Endothelial cell of umbilical vein (primary cell): Measurements from ENCODE around the gene ADCY5. TPM values are rescaled to one million over a fixed set of nuclear protein-coding genes. Genes with fewer than 3 reads are reported as not detected.

Experiments used
- BruUV-seq: library from RNA; stranded (reverse); fragments of 400-500 nt; replicated peaks from 2 replicates; lab custom pipeline; 2021; lab: Mats Ljungman, UMichigan
- CTCF ChIA-PET: fragments of 300-600, 350-600 bp; sonication (Branson Sonifier 250); formaldehyde crosslinking; loops from one replicate; lab custom pipeline; 2021; ENCODE audit warnings: antibody characterized with exemption, inconsistent platforms; lab: Charles Lee
- POLR2A ChIA-PET: fragments of 300-600, 350-600 bp; sonication (Branson Sonifier 250); formaldehyde crosslinking; loops from one replicate; lab custom pipeline; 2021; ENCODE audit warnings: antibody characterized with exemption, inconsistent platforms; lab: Charles Lee
- DNase-seq: peaks from one replicate; pipeline ENCODE4 v3.0.0-alpha.2; 2011; ENCODE audit warnings: low read depth, low spot score
- FAIRE-seq: peaks from 2 replicates; lab custom pipeline; 2011; peaks lifted over from hg19 to GRCh38; lab: Jason Lieb, UNC
- H2AFZ ChIP-seq: 2 replicates; pipeline ENCODE4 v1.6.0; 2012; ENCODE audit warnings: low read depth, low read length, control low read depth, inconsistent platforms
- H3K27ac ChIP-seq: 2 replicates; pipeline ENCODE4 v1.5.1; 2011; ENCODE audit warnings: low read depth, mild to moderate bottlenecking, control low read depth, low read length, moderate library complexity; ENCODE audit not compliant: insufficient read depth
- H3K27me3 ChIP-seq, 2 experiments: 2 replicates each; pipeline versions ENCODE4 v1.6.0 to v1.6.1; 2011; ENCODE audit warnings: low read length in 2 of 2, mixed read lengths in 1 of 2; ENCODE audit not compliant: control insufficient read depth in 2 of 2, insufficient read depth in 2 of 2
- H3K36me3 ChIP-seq, 2 experiments: 2 replicates in 1 of 2; 3 replicates in 1 of 2; pipeline ENCODE4 v1.5.1; 2011; ENCODE audit warnings: low read length in 2 of 2, mild to moderate bottlenecking in 1 of 2, moderate library complexity in 1 of 2; ENCODE audit not compliant: control insufficient read depth in 2 of 2, insufficient read depth in 2 of 2; ENCODE audit errors: extremely low read depth in 1 of 2
- H3K4me1 ChIP-seq: 3 replicates; pipeline ENCODE4 v1.5.1; 2011; ENCODE audit warnings: mild to moderate bottlenecking, low read length; ENCODE audit not compliant: control insufficient read depth, insufficient read depth; ENCODE audit errors: extremely low read depth
- H3K4me2 ChIP-seq: 2 replicates; pipeline ENCODE4 v1.6.1; 2011; ENCODE audit warnings: low read length, control low read depth, mixed read lengths; ENCODE audit not compliant: insufficient read depth
- H3K4me3 ChIP-seq, 3 experiments: fragments of 200-600 bp in 1 of 3; sonication (generic), shearing (Covaris generic) in 1 of 3; replicated peaks in 1 of 3; 2 replicates each; pipeline ENCODE4 v1.5.1; 2011 to 2016; ENCODE audit warnings: control low read depth in 3 of 3, low read length in 3 of 3, mild to moderate bottlenecking in 2 of 3, inconsistent platforms in 1 of 3, low read depth in 1 of 3, moderate library complexity in 1 of 3; ENCODE audit not compliant: insufficient read depth in 1 of 3
- H3K79me2 ChIP-seq: 2 replicates; pipeline ENCODE4 v1.6.0; 2012; ENCODE audit warnings: low read length, inconsistent platforms; ENCODE audit not compliant: control insufficient read depth, insufficient read depth
- H3K9ac ChIP-seq: replicated peaks from 2 replicates; pipeline ENCODE3; 2011; ENCODE audit warnings: low read length, control low read depth; ENCODE audit not compliant: insufficient read depth; ENCODE audit errors: extremely low read depth
- H3K9me1 ChIP-seq: replicated peaks from 3 replicates; pipeline ENCODE4 v1.6.0; 2011; ENCODE audit warnings: mild to moderate bottlenecking, low read length; ENCODE audit not compliant: control insufficient read depth, insufficient read depth; ENCODE audit errors: extremely low read depth
- H3K9me3 ChIP-seq: replicated peaks from 2 replicates; pipeline ENCODE4 v1.5.1; 2012; ENCODE audit warnings: low read length, inconsistent platforms; ENCODE audit not compliant: control insufficient read depth, insufficient read depth
- H4K20me1 ChIP-seq: replicated peaks from 2 replicates; pipeline ENCODE3; 2011; ENCODE audit warnings: mild to moderate bottlenecking, low read length; ENCODE audit not compliant: control insufficient read depth, insufficient read depth; ENCODE audit errors: extremely low read depth
- CTCF ChIP-seq, 2 donors: IDR thresholded peaks; 1 replicate in 1 of 2; 2 replicates in 1 of 2; pipeline ENCODE4 v1.5.1; 2011; ENCODE audit warnings: low read length in 2 of 2, mild to moderate bottlenecking in 2 of 2, moderate library complexity in 2 of 2, control low read depth in 1 of 2, inconsistent platforms in 1 of 2, low read depth in 1 of 2; ENCODE audit not compliant: insufficient read depth in 1 of 2; ENCODE audit errors: extremely low read depth in 1 of 2
- EZH2 ChIP-seq: IDR thresholded peaks from 2 replicates; pipeline ENCODE4 v1.6.1; 2012; ENCODE audit warnings: borderline replicate concordance, low read depth, mild to moderate bottlenecking, moderate library complexity, low read length, inconsistent platforms; ENCODE audit not compliant: severe bottlenecking
- FOS ChIP-seq: IDR thresholded peaks from 2 replicates; pipeline ENCODE4 v1.6.1; 2011; ENCODE audit warnings: mild to moderate bottlenecking, low read length, moderate library complexity, borderline replicate concordance; ENCODE audit not compliant: insufficient read depth
- GATA2 ChIP-seq: IDR thresholded peaks from 2 replicates; pipeline ENCODE4 v1.7.0; 2011; ENCODE audit warnings: low read depth, mild to moderate bottlenecking, moderate library complexity, mixed read lengths, low read length; ENCODE audit not compliant: insufficient read length, insufficient read depth
- JUN ChIP-seq: IDR thresholded peaks from 2 replicates; pipeline ENCODE4 v1.6.1; 2011; ENCODE audit warnings: borderline replicate concordance, low read depth; ENCODE audit not compliant: insufficient read length, insufficient read depth
- MAX ChIP-seq: IDR thresholded peaks from 2 replicates; pipeline ENCODE4 v1.6.1; 2011; ENCODE audit not compliant: insufficient read depth, insufficient read length
- MYC ChIP-seq: IDR thresholded peaks from one replicate; pipeline ENCODE4 v1.6.1; 2011; ENCODE audit warnings: mild to moderate bottlenecking, low read depth, low read length
- POLR2A ChIP-seq: IDR thresholded peaks from 2 replicates; pipeline ENCODE4 v1.6.1; 2012; ENCODE audit warnings: low read depth, mild to moderate bottlenecking, control low read depth, low read length
- POLR2AphosphoS5 ChIP-seq: IDR thresholded peaks from 2 replicates; pipeline ENCODE4 v1.6.1; 2012; ENCODE audit warnings: low read depth, mild to moderate bottlenecking, control low read depth, low read length, moderate library complexity; ENCODE audit not compliant: insufficient read depth
- dilution Hi-C: fragments of 300-500 bp; cut with MboI; formaldehyde crosslinking; loops from one replicate; pipeline ENCODE4 v1.15.0; 2019; ENCODE audit warnings: low sequenced_read_pairs; ENCODE audit not compliant: extremely low pct_ligation_motif_present
- intact Hi-C: fragments of 100-400 bp; cut with micrococcal nuclease; formaldehyde crosslinking; loops from one replicate; pipeline ENCODE4 v1.10.0; 2022
- polyA plus RNA-seq, 4 experiments: library from polyadenylated mRNA; depleted of rRNA in 3 of 4; stranded (reverse) in 3 of 4; unstranded in 1 of 4; fragments of >200 nt; gene quantifications; 2 replicates each; pipeline versions ENCODE4 v1.2.1 to v1.2.3, GENCODE V29; 2011 to 2012; ENCODE audit warnings: missing spikeins in 1 of 4
- total RNA-seq: library from RNA; stranded (reverse); gene quantifications from 2 replicates; pipeline ENCODE4 v1.2.3, GENCODE V29; 2021

The ADCY5 gene
- total and polyA plus RNA-seq, 2 donors (not counting 3 experiments of a cell fraction or from before 2014, with no cell fraction given) = 0.01 TPM; not detected in 1

GRCh38 chr3:123284399-123285010, 164.4 kb downstream of the ADCY5 start:
- no TSS peak for BruUV-seq
- Histone ChIP-seq H3K9me1 (no peaks in the 10 kb centered on the region), H2AFZ (no peak overlapping the region), H3K9me3 (no peaks in the 10 kb centered on the region), H4K20me1 (no peaks in the 10 kb centered on the region), H3K4me2 (no peak overlapping the region), H3K4me3 (no peak overlapping the region), H3K36me3 (no peaks in the 10 kb centered on the region), H3K4me1 (no peaks in the 10 kb centered on the region), H3K27me3 (no peaks in the 10 kb centered on the region), H3K79me2 (no peaks in the 10 kb centered on the region), H3K9ac (no peak overlapping the region), H3K27ac (no peak overlapping the region)
- intact Hi-C loops (no loop called here), dilution Hi-C loops (no loop called here)
- FAIRE-seq (no peak), DNase-seq (no peak)
- CTCF ChIA-PET = interaction anchor here (0.8 to 4.4 kb wide), 3 partner anchors 40 to 276 kb away, joined by 3 to 24 read pairs (median 5); no protein-coding TSS in a partner anchor
- POLR2A ChIA-PET = no interaction called here
- TF ChIP-seq JUN = no peak
- no peak for TF ChIP-seq CTCF (IDR thresholded peaks at IDR 0.05; ENCODE audit: extremely low read depth in 1 of 2, insufficient read depth in 1 of 2, low read depth in 1 of 2, low read length in 2 of 2)
- TF ChIP-seq EZH2 = no peak
- no peak for TF ChIP-seq POLR2A
- TF ChIP-seq POLR2AphosphoS5 = no peak
- TF ChIP-seq GATA2 = no peak
- TF ChIP-seq FOS = no peak
- TF ChIP-seq MAX = no peak
- no peak for TF ChIP-seq MYC
